PC-9 (cell line): ENCODE data around the gene RHEX.

Experiments
- EZH2 ChIP-seq: fragments of 200-600 bp; sonication (generic); IDR thresholded peaks from 2 replicates; pipeline ENCODE4 v1.8.0; 2017; ENCODE audit warnings: antibody characterized with exemption, low read depth
- TF ChIP-seq, protein P1 (sequence below): fragments of 200-600 bp; sonication (generic); conservative IDR thresholded peaks from 2 replicates; pipeline ENCODE4 v1.6.1; 2017; ENCODE audit warnings: mixed run types, antibody characterized with exemption, mild to moderate bottlenecking, moderate library complexity

DNA sequence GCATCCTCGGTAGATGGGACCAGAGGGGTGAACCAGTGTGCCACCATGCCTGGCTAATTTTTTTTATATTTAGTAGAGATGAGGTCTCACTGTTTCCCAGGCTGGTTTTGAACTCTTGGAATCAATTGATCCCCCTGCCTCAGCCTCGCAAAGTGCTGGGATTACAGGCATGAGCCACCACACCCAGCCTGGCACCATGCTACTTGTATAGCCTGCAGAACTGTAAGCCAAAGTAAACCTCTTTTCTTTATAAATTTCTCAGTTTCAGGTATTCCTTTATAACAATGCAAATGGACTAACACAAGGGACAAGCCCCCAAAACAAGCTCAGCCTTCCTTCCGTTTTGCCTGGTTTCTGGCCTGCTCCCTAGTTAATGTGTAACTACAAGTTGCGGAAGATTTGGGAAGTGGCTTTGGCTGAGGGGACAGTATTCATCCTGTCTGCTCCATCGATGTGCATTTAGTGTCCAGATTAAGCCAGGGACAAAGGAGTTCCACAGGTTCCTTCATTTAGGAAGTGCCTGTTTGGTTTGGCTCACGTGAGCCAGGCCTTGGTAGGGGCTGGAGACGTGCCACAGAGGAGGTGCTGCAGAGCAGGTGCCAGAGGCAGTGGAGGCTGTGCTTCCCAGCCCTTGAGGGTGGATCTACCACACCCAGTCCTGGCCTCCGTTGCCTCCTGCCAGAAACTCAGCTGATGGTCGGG, 59.8 kb downstream of the RHEX start:
- TF ChIP-seq, protein P1, sequence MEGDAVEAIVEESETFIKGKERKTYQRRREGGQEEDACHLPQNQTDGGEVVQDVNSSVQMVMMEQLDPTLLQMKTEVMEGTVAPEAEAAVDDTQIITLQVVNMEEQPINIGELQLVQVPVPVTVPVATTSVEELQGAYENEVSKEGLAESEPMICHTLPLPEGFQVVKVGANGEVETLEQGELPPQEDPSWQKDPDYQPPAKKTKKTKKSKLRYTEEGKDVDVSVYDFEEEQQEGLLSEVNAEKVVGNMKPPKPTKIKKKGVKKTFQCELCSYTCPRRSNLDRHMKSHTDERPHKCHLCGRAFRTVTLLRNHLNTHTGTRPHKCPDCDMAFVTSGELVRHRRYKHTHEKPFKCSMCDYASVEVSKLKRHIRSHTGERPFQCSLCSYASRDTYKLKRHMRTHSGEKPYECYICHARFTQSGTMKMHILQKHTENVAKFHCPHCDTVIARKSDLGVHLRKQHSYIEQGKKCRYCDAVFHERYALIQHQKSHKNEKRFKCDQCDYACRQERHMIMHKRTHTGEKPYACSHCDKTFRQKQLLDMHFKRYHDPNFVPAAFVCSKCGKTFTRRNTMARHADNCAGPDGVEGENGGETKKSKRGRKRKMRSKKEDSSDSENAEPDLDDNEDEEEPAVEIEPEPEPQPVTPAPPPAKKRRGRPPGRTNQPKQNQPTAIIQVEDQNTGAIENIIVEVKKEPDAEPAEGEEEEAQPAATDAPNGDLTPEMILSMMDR: no peak
- TF ChIP-seq EZH2: no peak
